Measurements from ENCODE around the gene IRF2BP1. TPM values are rescaled to one million over a fixed set of nuclear protein-coding genes. Genes with fewer than 3 reads are reported as not detected.

IRF2BP1 gene
- total RNA-seq, 4 donors from 2014 or later = 25.9 to 47.0 (median 36.1) TPM

GRCh38 chr19:45863840-45864628 is 21.9 kb downstream of the IRF2BP1 start, which contains the start of gene FOXA3:
Gene FOXA3 (plus strand): TSS chr19:45864326. CDS start chr19:45864457, 131 bp downstream.
- Histone ChIP-seq H3K4me3 (replicated peaks in 1 of 3) (peak within 1 kb of the TSS in 1 of 3 donors; percentile 77), H3K9me3 (no peaks in the 10 kb centered on the region), H3K27ac (no peak within 1 kb of the TSS), H3K27me3 (peaks cover 6% of the 10 kb centered on the region), H3K36me3 (peaks cover 4% of the 10 kb centered on the region in 2 donors), H3K4me1 (peaks cover 16 to 27% of the 10 kb centered on the region in 2 donors)
- 3 to 5% methylated on average over 15 of the region's 71 CpGs for WGBS, 2 donors
- TF ChIP-seq POLR2A (IDR thresholded peaks at IDR 0.05) (no peak), CTCF (IDR thresholded peaks at IDR 0.05) (peak in 4 of 6 experiments; percentile 18 to 54 (median 36))
- intact Hi-C loops (cut with DNase I) = no loop called here
- DNase-seq = peak in 1 of 2 donors; percentile 12

- Histone ChIP-seq H3K27ac (no peak overlapping the region), H3K27me3 (peaks cover 6% of the 10 kb centered on the region), H3K4me3 (replicated peaks in 1 of 3) (peak overlapping the region in 1 of 3 donors; percentile 77), H3K9me3 (no peaks in the 10 kb centered on the region), H3K36me3 (peaks cover 4 to 6% of the 10 kb centered on the region in 2 donors), H3K4me1 (peaks cover 16 to 27% of the 10 kb centered on the region in 2 donors)
- DNase-seq = peak in 1 of 2 donors; percentile 9
- WGBS, 2 donors = 5 to 7% methylated on average over 22 of the region's 22 CpGs
- TF ChIP-seq CTCF (IDR thresholded peaks at IDR 0.05) = no peak
- TF ChIP-seq POLR2A (IDR thresholded peaks at IDR 0.05) = no peak
- intact Hi-C loops (cut with DNase I) = no loop called here
Measured at GRCh38 chr19:45863335-45863839, 22.6 kb downstream of the IRF2BP1 start.

- DNase-seq = peak; percentile 99
- TF ChIP-seq CTCF (IDR thresholded peaks at IDR 0.05) = peak in 1 of 6 experiments; percentile 4
- TF ChIP-seq POLR2A (IDR thresholded peaks at IDR 0.05) = peak in 1 of 2 donors; percentile 81
- Histone ChIP-seq H3K36me3 (peaks cover 4 to 6% of the 10 kb centered on the region in 2 donors), H3K27ac (peak within 1 kb of the TSS; percentile 60 to 92 (median 78)), H3K9me3 (no peaks in the 10 kb centered on the region), H3K27me3 (peaks cover 6% of the 10 kb centered on the region), H3K4me1 (peaks cover 16 to 27% of the 10 kb centered on the region in 2 donors), H3K4me3 (replicated peaks in 1 of 3) (peak within 1 kb of the TSS; percentile 22 to 77 (median 27))
- 0% methylated on average over 52 to 61 of the region's 65 CpGs for WGBS, 2 donors
- intact Hi-C loops (cut with DNase I) = no loop called here
Measured at GRCh38 chr19:45862564-45863334, 23.2 kb downstream of the IRF2BP1 start, which contains the start of gene SYMPK. Gene SYMPK (minus strand): TSS chr19:45863147. CDS start chr19:45854495, 8,652 bp downstream.

- Histone ChIP-seq H3K27me3 (peaks cover 6% of the 10 kb centered on the region), H3K4me1 (peaks cover 16 to 27% of the 10 kb centered on the region in 2 donors)
- intact Hi-C loops (cut with DNase I) = no loop called here
Measured at GRCh38 chr19:45862271-45862563, 23.7 kb downstream of the IRF2BP1 start.

More at GRCh38 chr19:45862271-45862563, 23.7 kb downstream of the IRF2BP1 start:
- Histone ChIP-seq H3K27ac (peak overlapping the region in 2 of 3 donors; percentile 78 to 92), H3K9me3 (no peaks in the 10 kb centered on the region), H3K36me3 (peaks cover 4 to 6% of the 10 kb centered on the region in 2 donors), H3K4me3 (replicated peaks in 1 of 3) (peak overlapping the region; percentile 22 to 77 (median 27))
- WGBS, 2 donors = 1% methylated on average over 11 of the region's 11 CpGs
- no peak for DNase-seq
- TF ChIP-seq POLR2A (IDR thresholded peaks at IDR 0.05) (no peak), CTCF (IDR thresholded peaks at IDR 0.05) (no peak)

Data from thyroid gland (tissue), 4 donors.